Smooth muscle cell (in vitro differentiated cells): ENCODE measurements around the gene IGFN1. TPM values are rescaled to one million over a fixed set of nuclear protein-coding genes. Genes with fewer than 3 reads are reported as not detected.

Experiments
- DNase-seq: peaks from one replicate; lab custom pipeline; 2025; ENCODE audit not compliant: unreplicated experiment; lab: John Stamatoyannopoulos, UW
- H2AFZ ChIP-seq: fragments of 200-600 bp; sonication (generic); 2 replicates; pipeline ENCODE4 v1.6.0; 2016; ENCODE audit warnings: antibody characterized with exemption, low read depth, mild to moderate bottlenecking
- H3F3A ChIP-seq: fragments of 200-600 bp; sonication (generic); 2 replicates; pipeline ENCODE4 v1.6.0; 2017; ENCODE audit warnings: antibody characterized with exemption, low read depth
- H3K27ac ChIP-seq: fragments of 200-600 bp; sonication (generic); 2 replicates; pipeline ENCODE4 v1.5.1; 2016; ENCODE audit warnings: low read depth, mild to moderate bottlenecking
- H3K27me3 ChIP-seq: fragments of 200-600 bp; sonication (generic); 2 replicates; pipeline ENCODE4 v1.6.1; 2016; ENCODE audit warnings: low read depth, mild to moderate bottlenecking
- H3K36me3 ChIP-seq: fragments of 200-600 bp; sonication (generic); 2 replicates; pipeline ENCODE4 v1.5.1; 2016; ENCODE audit warnings: low read depth
- H3K4me1 ChIP-seq: fragments of 200-600 bp; sonication (generic); 2 replicates; pipeline ENCODE4 v1.5.1; 2016; ENCODE audit warnings: low read depth
- H3K4me2 ChIP-seq: fragments of 200-600 bp; sonication (generic); 2 replicates; pipeline ENCODE4 v1.6.0; 2016; ENCODE audit warnings: mild to moderate bottlenecking
- H3K4me3 ChIP-seq: fragments of 200-600 bp; sonication (generic); 2 replicates; pipeline ENCODE4 v1.5.1; 2016; ENCODE audit warnings: mild to moderate bottlenecking
- H3K79me2 ChIP-seq: fragments of 200-600 bp; sonication (generic); 2 replicates; pipeline ENCODE4 v1.6.0; 2016; ENCODE audit warnings: low read depth, mild to moderate bottlenecking
- H3K9ac ChIP-seq: fragments of 200-600 bp; sonication (generic); 2 replicates; pipeline ENCODE4 v1.6.0; 2016; ENCODE audit warnings: low read depth
- H3K9me3 ChIP-seq: fragments of 200-600 bp; sonication (generic); replicated peaks from 2 replicates; pipeline ENCODE4 v1.5.1; 2016; ENCODE audit warnings: low read depth
- H4K20me1 ChIP-seq: fragments of 200-600 bp; sonication (generic); 2 replicates; pipeline ENCODE4 v1.6.0; 2016; ENCODE audit warnings: low read depth
- WGBS: methylation state at CpG from one replicate; pipeline ENCODE4 v1.1.7; 2016; ENCODE audit warnings: low lambda C conversion rate; 5-methylcytosine and 5-hydroxymethylcytosine counted together
- polyA plus RNA-seq: library from polyadenylated mRNA; unstranded; fragments of >200 nt; fragmentation: Nextera tagmentation; extraction: Ambion mirVana; gene quantifications from 2 replicates; pipeline ENCODE4 v1.2.1, GENCODE V29; 2016
- total RNA-seq: library from RNA; depleted of rRNA; stranded (reverse); fragments of >200 nt; gene quantifications from 2 replicates; pipeline ENCODE4 v1.2.3, GENCODE V29; 2014
- TF ChIP-seq, protein P1 (sequence below): fragments of 200-600 bp; sonication (generic); IDR thresholded peaks from 2 replicates; pipeline ENCODE4 v1.5.1; 2017; ENCODE audit warnings: borderline replicate concordance, mild to moderate bottlenecking, antibody characterized with exemption; ENCODE audit not compliant: insufficient read depth, poor library complexity, severe bottlenecking

Gene IGFN1
- total and polyA plus RNA-seq, 2 experiments from 2014 or later, result not detected

DNA sequence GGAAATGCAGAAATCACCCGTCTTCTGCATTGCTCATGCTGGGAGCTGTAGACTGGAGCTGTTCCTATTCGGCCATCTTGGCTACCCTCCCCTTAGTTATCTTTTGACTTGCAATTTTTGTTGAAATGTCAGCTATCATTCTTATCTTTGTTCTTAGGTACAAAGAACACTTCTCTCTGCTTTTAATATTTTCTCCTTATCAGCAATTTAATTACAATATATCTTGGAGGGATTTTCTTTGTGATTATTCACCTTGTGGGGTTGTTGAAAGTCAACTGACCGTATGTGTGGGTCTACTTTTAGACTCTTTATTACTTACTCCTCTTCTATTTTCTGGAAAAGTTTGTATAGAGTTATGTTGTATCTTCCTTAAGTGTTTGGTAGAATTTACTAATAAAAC, 49.5 kb downstream of the IGFN1 start:
- Histone ChIP-seq H3K4me1 (no peaks in the 10 kb centered on the region), H3K27me3 (peaks cover 14% of the 10 kb centered on the region), H3K4me2 (no peak overlapping the region), H3F3A (no peaks in the 10 kb centered on the region), H3K9me3 (no peaks in the 10 kb centered on the region), H4K20me1 (no peaks in the 10 kb centered on the region), H2AFZ (no peak overlapping the region), H3K79me2 (no peaks in the 10 kb centered on the region), H3K36me3 (no peaks in the 10 kb centered on the region), H3K9ac (no peak overlapping the region), H3K4me3 (no peak overlapping the region), H3K27ac (no peak overlapping the region)
- TF ChIP-seq, protein P1, sequence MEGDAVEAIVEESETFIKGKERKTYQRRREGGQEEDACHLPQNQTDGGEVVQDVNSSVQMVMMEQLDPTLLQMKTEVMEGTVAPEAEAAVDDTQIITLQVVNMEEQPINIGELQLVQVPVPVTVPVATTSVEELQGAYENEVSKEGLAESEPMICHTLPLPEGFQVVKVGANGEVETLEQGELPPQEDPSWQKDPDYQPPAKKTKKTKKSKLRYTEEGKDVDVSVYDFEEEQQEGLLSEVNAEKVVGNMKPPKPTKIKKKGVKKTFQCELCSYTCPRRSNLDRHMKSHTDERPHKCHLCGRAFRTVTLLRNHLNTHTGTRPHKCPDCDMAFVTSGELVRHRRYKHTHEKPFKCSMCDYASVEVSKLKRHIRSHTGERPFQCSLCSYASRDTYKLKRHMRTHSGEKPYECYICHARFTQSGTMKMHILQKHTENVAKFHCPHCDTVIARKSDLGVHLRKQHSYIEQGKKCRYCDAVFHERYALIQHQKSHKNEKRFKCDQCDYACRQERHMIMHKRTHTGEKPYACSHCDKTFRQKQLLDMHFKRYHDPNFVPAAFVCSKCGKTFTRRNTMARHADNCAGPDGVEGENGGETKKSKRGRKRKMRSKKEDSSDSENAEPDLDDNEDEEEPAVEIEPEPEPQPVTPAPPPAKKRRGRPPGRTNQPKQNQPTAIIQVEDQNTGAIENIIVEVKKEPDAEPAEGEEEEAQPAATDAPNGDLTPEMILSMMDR, result no peak
- WGBS, result 93% methylated on average over 3 of the region's 3 CpGs
- no peak for DNase-seq

DNA sequence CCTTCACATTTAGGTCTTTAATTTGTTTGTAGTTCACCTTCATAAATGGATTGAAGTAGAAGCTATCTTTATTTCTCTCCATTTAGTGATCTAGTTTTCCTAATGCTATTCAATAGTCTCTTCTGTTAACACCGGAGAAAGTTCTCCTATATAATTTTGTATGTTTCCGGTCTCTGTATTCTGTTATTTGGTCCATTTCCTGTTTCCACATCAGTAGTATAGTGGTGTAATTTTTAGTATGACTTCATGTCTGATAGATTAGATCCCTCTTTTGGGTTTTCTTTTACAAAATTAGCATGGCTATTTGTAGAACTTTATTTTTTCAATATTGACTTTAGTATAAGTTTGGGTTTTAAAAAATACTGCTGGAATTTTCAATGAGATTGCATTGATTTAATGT, 51.1 kb downstream of the IGFN1 start:
- H3K36me3 ChIP-seq, result no peaks in the 10 kb centered on the region
- WGBS, result 86% methylated on average over 2 of the region's 2 CpGs
- TF ChIP-seq, protein P1, result no peak
- no peaks in the 10 kb centered on the region for H4K20me1 ChIP-seq
- no peaks in the 10 kb centered on the region for H3K4me1 ChIP-seq
- no peaks in the 10 kb centered on the region for H3F3A ChIP-seq
- no peak overlapping the region for H3K4me3 ChIP-seq
- H3K4me2 ChIP-seq, result no peak overlapping the region
- no peaks in the 10 kb centered on the region for H3K79me2 ChIP-seq
- H3K9ac ChIP-seq, result no peak overlapping the region
- H3K27me3 ChIP-seq, result peaks cover 26% of the 10 kb centered on the region
- DNase-seq, result no peak
- H3K27ac ChIP-seq, result no peak overlapping the region
- no peaks in the 10 kb centered on the region for H3K9me3 ChIP-seq
- no peak overlapping the region for H2AFZ ChIP-seq

DNA sequence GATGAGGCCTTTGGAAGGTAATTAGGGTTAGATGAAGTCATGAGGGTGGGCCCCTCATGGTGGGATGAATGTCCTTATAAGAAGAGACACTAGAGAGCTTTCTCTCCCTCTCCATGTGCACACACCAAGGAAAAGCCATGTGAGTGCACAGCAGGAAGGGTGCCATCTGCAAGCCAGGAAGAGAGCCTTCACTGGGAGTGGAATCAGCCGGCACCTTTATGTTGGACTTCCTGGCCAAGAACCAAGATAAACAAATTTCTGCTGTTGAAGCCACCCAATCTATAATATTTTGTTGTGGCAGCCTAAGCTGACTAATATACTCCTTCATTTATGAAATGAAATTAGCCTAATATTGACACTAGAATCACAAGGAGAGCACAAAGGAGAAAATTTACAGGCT, 54.5 kb downstream of the IGFN1 start:
- WGBS, result 86% methylated on average over 1 of the region's 1 CpG
- DNase-seq, result no peak
- no peaks in the 10 kb centered on the region for H3K36me3 ChIP-seq
- H3K9me3 ChIP-seq, result no peaks in the 10 kb centered on the region
- peaks cover 26% of the 10 kb centered on the region for H3K27me3 ChIP-seq
- TF ChIP-seq, protein P1, result no peak
- H4K20me1 ChIP-seq, result no peaks in the 10 kb centered on the region
- H3K79me2 ChIP-seq, result no peaks in the 10 kb centered on the region
- no peak overlapping the region for H3K4me2 ChIP-seq
- H3K27ac ChIP-seq, result no peak overlapping the region
- no peaks in the 10 kb centered on the region for H3F3A ChIP-seq
- no peak overlapping the region for H3K4me3 ChIP-seq
- H2AFZ ChIP-seq, result no peak overlapping the region
- H3K9ac ChIP-seq, result no peak overlapping the region
- H3K4me1 ChIP-seq, result no peaks in the 10 kb centered on the region

DNA sequence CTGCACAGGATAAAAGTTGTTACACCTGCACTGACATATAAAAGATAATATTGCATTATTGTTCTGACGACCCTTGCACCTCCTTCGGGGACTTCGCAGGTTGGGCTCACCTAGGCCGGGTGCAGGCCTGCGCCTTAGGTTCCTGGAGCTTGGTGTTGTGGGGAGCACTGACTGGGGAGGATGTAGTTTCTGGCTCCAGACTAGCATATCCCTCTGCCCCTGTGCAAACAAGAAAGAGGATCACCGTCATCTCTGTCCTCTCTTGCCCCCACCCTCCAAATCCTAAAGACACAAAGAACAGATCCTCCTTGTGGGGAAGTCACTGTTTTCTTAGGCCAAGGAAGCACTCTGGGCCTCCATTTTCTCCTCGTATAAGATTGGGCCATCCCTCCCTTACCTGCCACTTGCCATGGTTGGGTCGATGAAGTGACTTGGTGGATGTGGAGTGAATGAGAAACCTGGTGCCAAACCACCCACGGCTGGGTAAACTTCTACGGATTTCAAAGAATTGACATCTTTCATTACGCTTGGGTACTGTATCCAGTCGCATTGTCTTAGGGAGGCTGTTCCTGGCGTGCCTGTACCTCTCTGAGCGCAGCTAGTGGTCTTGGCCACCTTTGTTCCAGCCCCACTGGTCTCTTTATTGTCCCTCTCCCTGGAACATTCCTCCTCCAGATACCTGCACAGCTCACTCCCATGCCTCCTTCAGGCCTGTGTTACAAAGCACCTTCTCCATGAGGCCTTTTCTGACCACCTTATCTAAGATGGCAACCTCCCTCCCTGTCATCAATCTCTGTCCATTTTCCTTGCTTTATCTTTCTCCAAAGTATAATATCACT, 58.3 kb downstream of the IGFN1 start:
- H3K27me3 ChIP-seq, result peaks cover 16% of the 10 kb centered on the region

More for the DNA sequence above, 58.3 kb downstream of the IGFN1 start:
- no peak overlapping the region for H3K4me3 ChIP-seq
- no peak overlapping the region for H3K27ac ChIP-seq
- H3F3A ChIP-seq, result no peaks in the 10 kb centered on the region
- H3K36me3 ChIP-seq, result no peaks in the 10 kb centered on the region
- WGBS, result 95% methylated on average over 14 of the region's 14 CpGs
- no peaks in the 10 kb centered on the region for H4K20me1 ChIP-seq
- no peaks in the 10 kb centered on the region for H3K4me1 ChIP-seq
- no peak overlapping the region for H3K4me2 ChIP-seq
- no peak for DNase-seq
- H3K9me3 ChIP-seq, result no peaks in the 10 kb centered on the region
- H3K79me2 ChIP-seq, result no peaks in the 10 kb centered on the region
- no peak overlapping the region for H2AFZ ChIP-seq
- H3K9ac ChIP-seq, result no peak overlapping the region
- TF ChIP-seq, protein P1, result no peak
